ENCODE results near the gene C11orf52. TPM values are rescaled to one million over a fixed set of nuclear protein-coding genes. Genes with fewer than 3 reads are reported as not detected.
A peak's percentile ranks its signal among the peaks of the same experiment; 100 is the strongest.

C11orf52 gene
- total and polyA plus RNA-seq, 2 of the 13 experiments (the other 11 are each of a cell fraction or from before 2014, with no cell fraction given): 7.4 to 11.0 TPM

DNA sequence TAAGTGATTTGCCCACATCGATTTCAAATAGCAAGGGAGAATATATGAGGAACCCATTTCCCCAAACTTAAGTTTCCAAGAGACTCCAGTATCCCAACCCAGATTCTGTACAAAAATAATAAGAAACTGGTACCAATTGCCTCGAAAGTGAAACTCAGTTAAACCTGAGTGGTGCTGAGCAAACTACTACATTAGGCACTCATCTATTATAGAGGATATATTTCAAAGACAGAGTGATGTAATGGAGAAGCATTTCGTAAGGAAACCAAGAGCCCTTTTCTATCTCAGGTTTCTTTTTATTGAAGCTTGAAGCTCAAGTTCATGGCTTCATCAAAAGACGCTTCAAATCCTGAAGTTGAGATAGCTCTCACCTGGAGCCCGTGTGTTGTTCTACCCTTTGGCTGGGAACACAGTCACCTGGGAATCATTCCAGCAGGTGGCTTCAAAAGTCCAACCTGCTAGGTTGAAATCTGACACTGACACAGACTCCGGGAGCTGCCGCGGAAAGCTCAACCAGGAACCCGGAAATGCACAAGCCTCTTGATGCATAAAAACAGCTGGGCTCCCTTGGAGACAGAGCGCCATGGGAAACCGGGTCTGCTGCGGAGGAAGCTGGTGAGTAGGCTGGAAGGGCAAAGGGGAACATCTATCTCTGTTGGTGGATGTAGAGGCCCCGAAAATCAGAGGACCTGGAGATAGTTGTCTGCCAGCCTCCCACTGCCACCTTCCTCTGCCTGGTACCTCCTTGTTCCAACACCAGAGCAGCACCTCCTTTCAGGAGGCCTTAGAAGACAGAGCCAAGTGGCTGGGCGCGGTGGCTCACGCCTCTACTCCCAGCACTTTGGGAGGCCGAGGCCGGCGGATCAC lies at the start of gene C11orf52 (continued):
- no peak for TF ChIP-seq ZNF484 (CRISPR knock-in tag; IDR thresholded peaks at IDR 0.05; ENCODE audit: borderline replicate concordance, low read depth)
- 0 out of 2 replicates have a peak, but pooled peaks have one; percentile 22 for TF ChIP-seq ZNF501 (CRISPR knock-in tag; IDR thresholded peaks at IDR 0.05)
- TF ChIP-seq RFX1 (IDR thresholded peaks at IDR 0.05): peak; percentile 51
- TF ChIP-seq SMC3 (IDR thresholded peaks at IDR 0.05; ENCODE audit: low read length): peak; percentile 28; the same call in 1 of the 2 replicates
- no peak for TF ChIP-seq U2AF2 (IDR thresholded peaks at IDR 0.05; ENCODE audit: low read depth, low read length)
- TF ChIP-seq TP53 (CRISPR knock-in tag; conservative IDR thresholded peaks at IDR 0.05): no peak
- TF ChIP-seq RFXANK (CRISPR knock-in tag; IDR thresholded peaks at IDR 0.05): no peak
- TF ChIP-seq POLR2A (IDR thresholded peaks at IDR 0.05; ENCODE audit: insufficient read depth in 1 of 2, low read depth in 2 of 2, low read length in 2 of 2): peak; percentile 46 to 54; a peak in 2 of 4 replicates
- no peak for TF ChIP-seq ZNF136 (CRISPR knock-in tag; IDR thresholded peaks at IDR 0.05; ENCODE audit: low read depth)
- TF ChIP-seq ARID2 (CRISPR knock-in tag; IDR thresholded peaks at IDR 0.05; ENCODE audit: borderline replicate concordance): no peak
- TF ChIP-seq ADNP (CRISPR knock-in tag; IDR thresholded peaks at IDR 0.05): no peak
- no peak for TF ChIP-seq HMG20B (CRISPR knock-in tag; conservative IDR thresholded peaks at IDR 0.05)
- TF ChIP-seq ISL2 (CRISPR knock-in tag; IDR thresholded peaks at IDR 0.05): 0 out of 2 replicates have a peak, but pooled peaks have one; percentile 44
- TF ChIP-seq SMYD3 (CRISPR knock-in tag; IDR thresholded peaks at IDR 0.05): no peak
- TF ChIP-seq PHB2 (IDR thresholded peaks at IDR 0.05; ENCODE audit: partially characterized antibody): no peak
- no peak for TF ChIP-seq ZKSCAN1 (IDR thresholded peaks at IDR 0.05; ENCODE audit: low read length)
- TF ChIP-seq, protein P1, sequence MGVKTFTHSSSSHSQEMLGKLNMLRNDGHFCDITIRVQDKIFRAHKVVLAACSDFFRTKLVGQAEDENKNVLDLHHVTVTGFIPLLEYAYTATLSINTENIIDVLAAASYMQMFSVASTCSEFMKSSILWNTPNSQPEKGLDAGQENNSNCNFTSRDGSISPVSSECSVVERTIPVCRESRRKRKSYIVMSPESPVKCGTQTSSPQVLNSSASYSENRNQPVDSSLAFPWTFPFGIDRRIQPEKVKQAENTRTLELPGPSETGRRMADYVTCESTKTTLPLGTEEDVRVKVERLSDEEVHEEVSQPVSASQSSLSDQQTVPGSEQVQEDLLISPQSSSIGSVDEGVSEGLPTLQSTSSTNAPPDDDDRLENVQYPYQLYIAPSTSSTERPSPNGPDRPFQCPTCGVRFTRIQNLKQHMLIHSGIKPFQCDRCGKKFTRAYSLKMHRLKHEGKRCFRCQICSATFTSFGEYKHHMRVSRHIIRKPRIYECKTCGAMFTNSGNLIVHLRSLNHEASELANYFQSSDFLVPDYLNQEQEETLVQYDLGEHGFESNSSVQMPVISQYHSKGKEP (CRISPR knock-in tag; IDR thresholded peaks at IDR 0.05): no peak
- no peak for TF ChIP-seq ZNF607 (CRISPR knock-in tag; IDR thresholded peaks at IDR 0.05; ENCODE audit: borderline replicate concordance)
- no peak for TF ChIP-seq SP5 (CRISPR knock-in tag; IDR thresholded peaks at IDR 0.05; ENCODE audit: borderline replicate concordance, low read depth)
- TF ChIP-seq, protein P2, sequence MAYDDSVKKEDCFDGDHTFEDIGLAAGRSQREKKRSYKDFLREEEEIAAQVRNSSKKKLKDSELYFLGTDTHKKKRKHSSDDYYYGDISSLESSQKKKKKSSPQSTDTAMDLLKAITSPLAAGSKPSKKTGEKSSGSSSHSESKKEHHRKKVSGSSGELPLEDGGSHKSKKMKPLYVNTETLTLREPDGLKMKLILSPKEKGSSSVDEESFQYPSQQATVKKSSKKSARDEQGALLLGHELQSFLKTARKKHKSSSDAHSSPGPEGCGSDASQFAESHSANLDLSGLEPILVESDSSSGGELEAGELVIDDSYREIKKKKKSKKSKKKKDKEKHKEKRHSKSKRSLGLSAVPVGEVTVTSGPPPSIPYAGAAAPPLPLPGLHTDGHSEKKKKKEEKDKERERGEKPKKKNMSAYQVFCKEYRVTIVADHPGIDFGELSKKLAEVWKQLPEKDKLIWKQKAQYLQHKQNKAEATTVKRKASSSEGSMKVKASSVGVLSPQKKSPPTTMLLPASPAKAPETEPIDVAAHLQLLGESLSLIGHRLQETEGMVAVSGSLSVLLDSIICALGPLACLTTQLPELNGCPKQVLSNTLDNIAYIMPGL (CRISPR knock-in tag; IDR thresholded peaks at IDR 0.05; ENCODE audit: borderline replicate concordance in 1 of 2, low read depth in 1 of 2): peak; percentile 30 to 55; a peak in 3 of 4 replicates
- TF ChIP-seq GZF1 (CRISPR knock-in tag; IDR thresholded peaks at IDR 0.05): no peak
- TF ChIP-seq SIN3B (IDR thresholded peaks at IDR 0.05; ENCODE audit: low read length): no peak
- peak in 1 of 2 experiments; percentile 25; a peak in 2 of 4 replicates for TF ChIP-seq EP300 (IDR thresholded peaks at IDR 0.05; ENCODE audit: low read depth in 2 of 2, low read length in 2 of 2)
- no peak for TF ChIP-seq EP300 (CRISPR knock-in tag; IDR thresholded peaks at IDR 0.05; ENCODE audit: borderline replicate concordance)
- peak; percentile 59; the same call in 1 of the 2 replicates for TF ChIP-seq KDM5B (CRISPR knock-in tag; IDR thresholded peaks at IDR 0.05; ENCODE audit: borderline replicate concordance)
- no peak for TF ChIP-seq KLF6 (CRISPR knock-in tag; IDR thresholded peaks at IDR 0.05)
- TF ChIP-seq WIZ (CRISPR knock-in tag; IDR thresholded peaks at IDR 0.05): no peak
- TF ChIP-seq CEBPG (CRISPR knock-in tag; IDR thresholded peaks at IDR 0.05): no peak
- no peak for TF ChIP-seq NFE2 (CRISPR knock-in tag; IDR thresholded peaks at IDR 0.05)
- TF ChIP-seq CHD2 (IDR thresholded peaks at IDR 0.05; ENCODE audit: low read depth, low read length): no peak
- no peak for TF ChIP-seq SPEN (CRISPR knock-in tag; IDR thresholded peaks at IDR 0.05; ENCODE audit: low read depth)
- TF ChIP-seq SRF (IDR thresholded peaks at IDR 0.05; ENCODE audit: low read depth, low read length): no peak
